ENCODE measurements around the gene PTGDR2.

PTGDR2 gene

DNA sequence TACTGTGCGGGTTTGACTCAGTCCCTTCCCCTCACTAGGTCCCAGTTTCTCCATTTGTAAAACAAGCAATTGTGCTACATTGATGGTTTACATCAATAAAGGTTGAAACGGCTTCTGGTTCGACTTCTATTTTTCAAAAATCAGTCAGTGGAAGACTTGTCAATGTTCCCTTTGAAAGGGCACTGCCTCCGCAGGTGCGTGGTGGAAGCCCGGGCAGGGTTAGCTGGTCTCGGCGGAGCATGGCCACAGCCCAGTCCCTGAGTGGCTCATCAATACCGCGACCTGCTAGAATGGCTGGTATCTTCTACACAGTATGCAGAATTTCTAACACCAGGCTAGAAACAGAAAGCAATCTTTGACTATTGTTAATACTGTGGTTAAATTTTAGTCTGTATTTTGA lies 54.6 kb downstream of the PTGDR2 start:
- no peak for DNase-seq
